MCF 10A (cell line): Measurements from ENCODE around the gene MARF1. TPM values are rescaled to one million over a fixed set of nuclear protein-coding genes. Genes with fewer than 3 reads are reported as not detected.

ENCODE experiments used
- BruUV-seq: library from RNA; stranded (reverse); fragments of 400-500 nt; replicated peaks from 2 replicates; lab custom pipeline; 2021; lab: Mats Ljungman, UMichigan
- CTCF ChIA-PET: fragments of 300-600 bp; sonication (Branson Sonifier 250); formaldehyde crosslinking; extraction: SDS; loops from one replicate; lab custom pipeline; 2021; ENCODE audit warnings: antibody characterized with exemption, inconsistent platforms; lab: Yijun Ruan, JAX
- POLR2A ChIA-PET: fragments of 300-600, 350-650 bp; sonication (Branson Sonifier 250); formaldehyde crosslinking; extraction: SDS; loops from one replicate; lab custom pipeline; 2020; ENCODE audit warnings: antibody characterized with exemption, inconsistent platforms; lab: Yijun Ruan, JAX
- DNase-seq: peaks from one replicate; pipeline ENCODE4 v3.0.0-alpha.2; 2018; ENCODE audit not compliant: unreplicated experiment
- H3K27ac Mint-ChIP-seq: one replicate; pipeline ENCODE4 v1.8.0; 2022; ENCODE audit warnings: mild to moderate bottlenecking, low read depth, mixed read lengths; ENCODE audit not compliant: unreplicated experiment
- H3K27me3 Mint-ChIP-seq: one replicate; pipeline ENCODE4 v1.8.0; 2022; ENCODE audit warnings: mixed read lengths; ENCODE audit not compliant: insufficient read depth, unreplicated experiment
- H3K36me3 Mint-ChIP-seq: one replicate; pipeline ENCODE4 v1.8.0; 2022; ENCODE audit warnings: mild to moderate bottlenecking, moderate library complexity, mixed read lengths; ENCODE audit not compliant: insufficient read depth, unreplicated experiment
- H3K4me1 Mint-ChIP-seq: one replicate; pipeline ENCODE4 v1.8.0; 2022; ENCODE audit warnings: mixed read lengths; ENCODE audit not compliant: insufficient read depth, unreplicated experiment
- H3K4me3 Mint-ChIP-seq: one replicate; pipeline ENCODE4 v1.8.0; 2022; ENCODE audit warnings: mild to moderate bottlenecking, moderate library complexity, mixed read lengths; ENCODE audit not compliant: unreplicated experiment
- H3K9me3 Mint-ChIP-seq: one replicate; pipeline ENCODE4 v1.8.0; 2022; ENCODE audit warnings: mixed read lengths; ENCODE audit not compliant: unreplicated experiment
- CTCF ChIP-seq: fragments of 200-600 bp; IDR thresholded peaks from one replicate; pipeline ENCODE4 v1.8.0; 2022; ENCODE audit warnings: antibody characterized with exemption, mild to moderate bottlenecking; ENCODE audit not compliant: unreplicated experiment
- intact Hi-C: fragments of 100-400 bp; cut with micrococcal nuclease; formaldehyde crosslinking; loops from 2 replicates; pipeline ENCODE4 v1.14.1; 2022
- total RNA-seq: library from RNA; stranded (reverse); gene quantifications from 2 replicates; pipeline ENCODE4 v1.2.3, GENCODE V29; 2022

The MARF1 gene
- total RNA-seq, 1 experiment from 2014 or later, result 48.1 TPM

- H3K4me3 Mint-ChIP-seq, result no peak overlapping the region
These were observed 41.6 kb downstream of the MARF1 start for GRCh38 chr16:15601212-15601879.

GRCh38 chr16:15599303-15600070 is 43.5 kb downstream of the MARF1 start:
- no peaks in the 10 kb centered on the region for H3K27me3 Mint-ChIP-seq
- peaks cover 96% of the 10 kb centered on the region for H3K36me3 Mint-ChIP-seq
- no peak for DNase-seq
- H3K27ac Mint-ChIP-seq, result no peak overlapping the region
- BruUV-seq, result no TSS peak
- no peaks in the 10 kb centered on the region for H3K9me3 Mint-ChIP-seq
- H3K4me3 Mint-ChIP-seq, result no peak overlapping the region
- H3K4me1 Mint-ChIP-seq, result no peaks in the 10 kb centered on the region
- CTCF ChIA-PET, result no interaction called here
- TF ChIP-seq CTCF, result no peak
- intact Hi-C loops, result no loop called here
- POLR2A ChIA-PET, result interaction anchor here (1.1 kb wide), 1 partner anchor 42 kb away, joined by 3 read pairs; no protein-coding TSS in a partner anchor

More at GRCh38 chr16:15601212-15601879, 41.6 kb downstream of the MARF1 start:
- Mint-ChIP-seq H3K4me1 (no peaks in the 10 kb centered on the region), H3K27ac (no peak overlapping the region), H3K36me3 (peaks cover 77% of the 10 kb centered on the region), H3K9me3 (no peaks in the 10 kb centered on the region), H3K27me3 (no peaks in the 10 kb centered on the region)
- intact Hi-C loops, result no loop called here
- POLR2A ChIA-PET, result interaction anchor here (0.6 kb wide), 1 partner anchor 212 kb away, joined by 4 read pairs; no protein-coding TSS in a partner anchor
- CTCF ChIA-PET, result no interaction called here
- no peak for TF ChIP-seq CTCF
- BruUV-seq, result no TSS peak
- DNase-seq, result no peak

GRCh38 chr16:15598648-15599190 is 44.2 kb downstream of the MARF1 start:
- no TSS peak for BruUV-seq
- CTCF ChIA-PET, result interaction anchor here (0.6 to 1.0 kb wide), 2 partner anchors 8 to 12 kb away, joined by 3 read pairs; no protein-coding TSS in a partner anchor

More at GRCh38 chr16:15598648-15599190, 44.2 kb downstream of the MARF1 start:
- no peak for TF ChIP-seq CTCF
- Mint-ChIP-seq H3K4me3 (no peak overlapping the region), H3K9me3 (no peaks in the 10 kb centered on the region), H3K36me3 (peaks cover 96% of the 10 kb centered on the region), H3K27ac (no peak overlapping the region), H3K27me3 (no peaks in the 10 kb centered on the region), H3K4me1 (no peaks in the 10 kb centered on the region)
- intact Hi-C loops, result no loop called here
- POLR2A ChIA-PET, result interaction anchor here (1.1 to 1.9 kb wide), 3 partner anchors 11 to 44 kb away, joined by 3 to 4 read pairs (median 4); partner anchors contain the start of gene MARF1
- DNase-seq, result no peak
